ENCODE measurements around the gene PTK7. TPM values are rescaled to one million over a fixed set of nuclear protein-coding genes. Genes with fewer than 3 reads are reported as not detected.

PTK7 gene
- total RNA-seq, 2 experiments from 2014 or later, result 1.2 to 1.6 TPM

DNA sequence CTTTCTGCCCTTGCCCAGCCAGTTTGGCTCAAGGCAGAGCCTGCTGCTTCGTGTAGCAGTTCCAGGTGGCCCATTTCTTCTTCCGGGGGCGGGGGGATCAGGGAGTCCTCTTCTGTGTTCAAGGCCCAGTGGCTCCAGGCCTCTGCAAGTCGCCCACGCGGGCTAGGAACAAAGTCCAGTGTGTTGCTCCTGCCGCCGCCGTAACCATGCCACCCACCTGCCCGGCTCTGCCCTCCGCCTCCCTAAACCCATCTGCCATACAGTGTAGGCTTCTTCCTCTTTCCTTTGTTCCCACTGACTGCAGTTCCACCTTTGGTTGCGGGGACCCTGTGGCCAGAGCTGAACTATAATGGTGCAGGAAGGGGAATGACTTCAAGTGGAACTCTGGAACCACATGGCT lies 51.1 kb downstream of the PTK7 start:
- Histone ChIP-seq H3K4me1 (ENCODE audit: insufficient read depth, low read length) (no peaks in the 10 kb centered on the region), H3K27ac (ENCODE audit: low read depth in 1 of 2, low read length in 2 of 2) (no peak overlapping the region), H3K27me3 (ENCODE audit: control insufficient read depth in 1 of 2, insufficient read depth in 2 of 2, low read length in 2 of 2) (no peaks in the 10 kb centered on the region), H3K36me3 (ENCODE audit: insufficient read depth, low read length) (no peaks in the 10 kb centered on the region), H3K9me3 (ENCODE audit: control insufficient read depth in 1 of 2, insufficient read depth in 1 of 2, low read length in 2 of 2) (no peaks in the 10 kb centered on the region), H3K4me3 (ENCODE audit: low read length) (no peak overlapping the region)
- intact Hi-C loops (cut with DNase I, micrococcal nuclease), result no loop called here
- CTCF ChIA-PET, result interaction anchor here (0.7 kb wide), 1 partner anchor 31 kb away, joined by 3 read pairs; no protein-coding TSS in a partner anchor
- Mint-ChIP-seq H3K27ac (no peak overlapping the region), H3K9me3 (no peaks in the 10 kb centered on the region), H3K36me3 (ENCODE audit: low read depth) (no peaks in the 10 kb centered on the region), H3K4me3 (no peak overlapping the region), H3K27me3 (no peaks in the 10 kb centered on the region), H3K4me1 (ENCODE audit: low read depth) (no peaks in the 10 kb centered on the region)
- no peak for TF ChIP-seq CTCF (IDR thresholded peaks at IDR 0.05)
- POLR2A ChIA-PET, result no interaction called here
- DNase-seq, result no peak
- no peak for ATAC-seq (ENCODE audit: poor library complexity)

GRCh38 chr6:43127877-43128276 lies 51.8 kb downstream of the PTK7 start:
- Histone ChIP-seq H3K27me3 (ENCODE audit: control insufficient read depth in 1 of 2, insufficient read depth in 2 of 2, low read length in 2 of 2) (no peaks in the 10 kb centered on the region), H3K36me3 (ENCODE audit: insufficient read depth, low read length) (no peaks in the 10 kb centered on the region), H3K4me1 (ENCODE audit: insufficient read depth, low read length) (no peaks in the 10 kb centered on the region), H3K4me3 (ENCODE audit: low read length) (no peak overlapping the region), H3K9me3 (ENCODE audit: control insufficient read depth in 1 of 2, insufficient read depth in 1 of 2, low read length in 2 of 2) (no peaks in the 10 kb centered on the region), H3K27ac (ENCODE audit: low read depth in 1 of 2, low read length in 2 of 2) (no peak overlapping the region)
- intact Hi-C loops (cut with DNase I, micrococcal nuclease), result no loop called here
- Mint-ChIP-seq H3K27me3 (no peaks in the 10 kb centered on the region), H3K27ac (no peak overlapping the region), H3K4me1 (ENCODE audit: low read depth) (no peaks in the 10 kb centered on the region), H3K4me3 (no peak overlapping the region), H3K9me3 (no peaks in the 10 kb centered on the region), H3K36me3 (ENCODE audit: low read depth) (no peaks in the 10 kb centered on the region)
- DNase-seq (no peak), ATAC-seq (ENCODE audit: poor library complexity) (no peak)
- ChIA-PET POLR2A (no interaction called here), CTCF (interaction anchor here (0.7 kb wide), 1 partner anchor 31 kb away, joined by 3 read pairs; no protein-coding TSS in a partner anchor)
- no peak for TF ChIP-seq CTCF (IDR thresholded peaks at IDR 0.05)

- H3K4me3 ChIP-seq (ENCODE audit: low read length), result no peak overlapping the region
- no peak for TF ChIP-seq CTCF (IDR thresholded peaks at IDR 0.05)
- ATAC-seq (ENCODE audit: poor library complexity) (no peak), DNase-seq (no peak)
- H3K36me3 ChIP-seq (ENCODE audit: insufficient read depth, low read length), result no peaks in the 10 kb centered on the region
- no peaks in the 10 kb centered on the region for H3K36me3 Mint-ChIP-seq (ENCODE audit: low read depth)
- H3K9me3 Mint-ChIP-seq, result no peaks in the 10 kb centered on the region
- no peaks in the 10 kb centered on the region for H3K27me3 ChIP-seq (ENCODE audit: control insufficient read depth in 1 of 2, insufficient read depth in 2 of 2, low read length in 2 of 2)
- no peaks in the 10 kb centered on the region for H3K4me1 ChIP-seq (ENCODE audit: insufficient read depth, low read length)
- intact Hi-C loops (cut with DNase I, micrococcal nuclease), result no loop called here
- no peak overlapping the region for H3K4me3 Mint-ChIP-seq
- no peaks in the 10 kb centered on the region for H3K4me1 Mint-ChIP-seq (ENCODE audit: low read depth)
- ChIA-PET CTCF (no interaction called here), POLR2A (no interaction called here)
- H3K27ac ChIP-seq (ENCODE audit: low read depth in 1 of 2, low read length in 2 of 2), result no peak overlapping the region
- H3K9me3 ChIP-seq (ENCODE audit: control insufficient read depth in 1 of 2, insufficient read depth in 1 of 2, low read length in 2 of 2), result no peaks in the 10 kb centered on the region
- no peak overlapping the region for H3K27ac Mint-ChIP-seq
- H3K27me3 Mint-ChIP-seq, result no peaks in the 10 kb centered on the region
These were observed 52.8 kb downstream of the PTK7 start for GRCh38 chr6:43128926-43129325.
